ENCODE results near the gene NCKAP1.

NCKAP1 gene

DNA sequence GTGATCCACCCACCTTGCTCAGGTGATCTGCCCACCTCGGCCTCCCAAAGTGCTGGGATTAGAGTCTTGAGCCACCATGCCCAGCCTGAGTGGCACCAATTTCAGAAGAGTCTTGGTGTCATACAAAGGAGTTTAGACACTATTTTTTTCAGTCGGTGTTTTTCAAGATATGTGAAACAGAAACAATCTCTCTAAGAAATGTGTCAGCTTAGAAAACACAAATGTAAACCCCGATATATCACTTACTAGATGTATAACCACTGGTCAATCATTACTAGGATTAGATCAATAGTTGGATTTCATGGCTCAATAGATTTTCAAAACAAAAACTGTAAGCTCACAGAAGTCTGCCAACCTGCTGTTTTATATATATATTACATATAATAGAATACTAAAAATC is 104.6 kb downstream of the NCKAP1 start:
- no peak for DNase-seq (ENCODE audit: low read depth)
- TF ChIP-seq, protein P1, sequence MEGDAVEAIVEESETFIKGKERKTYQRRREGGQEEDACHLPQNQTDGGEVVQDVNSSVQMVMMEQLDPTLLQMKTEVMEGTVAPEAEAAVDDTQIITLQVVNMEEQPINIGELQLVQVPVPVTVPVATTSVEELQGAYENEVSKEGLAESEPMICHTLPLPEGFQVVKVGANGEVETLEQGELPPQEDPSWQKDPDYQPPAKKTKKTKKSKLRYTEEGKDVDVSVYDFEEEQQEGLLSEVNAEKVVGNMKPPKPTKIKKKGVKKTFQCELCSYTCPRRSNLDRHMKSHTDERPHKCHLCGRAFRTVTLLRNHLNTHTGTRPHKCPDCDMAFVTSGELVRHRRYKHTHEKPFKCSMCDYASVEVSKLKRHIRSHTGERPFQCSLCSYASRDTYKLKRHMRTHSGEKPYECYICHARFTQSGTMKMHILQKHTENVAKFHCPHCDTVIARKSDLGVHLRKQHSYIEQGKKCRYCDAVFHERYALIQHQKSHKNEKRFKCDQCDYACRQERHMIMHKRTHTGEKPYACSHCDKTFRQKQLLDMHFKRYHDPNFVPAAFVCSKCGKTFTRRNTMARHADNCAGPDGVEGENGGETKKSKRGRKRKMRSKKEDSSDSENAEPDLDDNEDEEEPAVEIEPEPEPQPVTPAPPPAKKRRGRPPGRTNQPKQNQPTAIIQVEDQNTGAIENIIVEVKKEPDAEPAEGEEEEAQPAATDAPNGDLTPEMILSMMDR (conservative IDR thresholded peaks at IDR 0.05; ENCODE audit: low read depth, low read length) = no peak

DNA sequence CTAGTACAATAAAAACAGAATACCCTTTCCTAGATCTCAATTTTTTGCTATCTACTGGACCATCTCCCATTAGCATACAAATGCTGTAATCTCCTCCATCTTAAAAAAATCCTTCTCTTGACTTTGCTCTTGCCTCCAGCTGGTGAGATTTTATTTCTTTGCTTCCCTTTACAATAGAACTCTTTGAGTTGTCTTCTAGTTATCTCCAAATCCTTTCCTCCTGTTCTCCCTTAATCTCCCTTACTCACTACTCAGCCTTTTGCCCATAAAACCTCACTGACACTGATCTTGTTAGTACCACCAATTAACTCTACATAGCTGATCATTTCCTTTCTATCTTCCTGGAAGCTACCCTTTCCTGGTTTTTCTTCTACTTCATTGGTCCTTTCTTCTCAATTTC is 108.3 kb downstream of the NCKAP1 start:
- TF ChIP-seq, protein P1 (conservative IDR thresholded peaks at IDR 0.05; ENCODE audit: low read depth, low read length) = no peak
- DNase-seq (ENCODE audit: low read depth) = peak; percentile 69
- no peak overlapping the region for H3K4me3 ChIP-seq (ENCODE audit: low read length)

More for the DNA sequence above, 104.6 kb downstream of the NCKAP1 start:
- no peak overlapping the region for H3K4me3 ChIP-seq (ENCODE audit: low read length)

GRCh38 chr2:182924306-182924705 is 114.0 kb downstream of the NCKAP1 start:
- peak; percentile 87 for DNase-seq (ENCODE audit: low read depth)
- TF ChIP-seq, protein P1 (conservative IDR thresholded peaks at IDR 0.05; ENCODE audit: low read depth, low read length) = no peak

GRCh38 chr2:182921234-182921633 is 117.0 kb downstream of the NCKAP1 start:
- DNase-seq (ENCODE audit: low read depth) = no peak
- TF ChIP-seq, protein P1 (conservative IDR thresholded peaks at IDR 0.05; ENCODE audit: low read depth, low read length) = no peak
- H3K4me3 ChIP-seq (ENCODE audit: low read length) = no peak overlapping the region

More at GRCh38 chr2:182924306-182924705, 114.0 kb downstream of the NCKAP1 start:
- H3K4me3 ChIP-seq (ENCODE audit: low read length) = no peak overlapping the region

DNA sequence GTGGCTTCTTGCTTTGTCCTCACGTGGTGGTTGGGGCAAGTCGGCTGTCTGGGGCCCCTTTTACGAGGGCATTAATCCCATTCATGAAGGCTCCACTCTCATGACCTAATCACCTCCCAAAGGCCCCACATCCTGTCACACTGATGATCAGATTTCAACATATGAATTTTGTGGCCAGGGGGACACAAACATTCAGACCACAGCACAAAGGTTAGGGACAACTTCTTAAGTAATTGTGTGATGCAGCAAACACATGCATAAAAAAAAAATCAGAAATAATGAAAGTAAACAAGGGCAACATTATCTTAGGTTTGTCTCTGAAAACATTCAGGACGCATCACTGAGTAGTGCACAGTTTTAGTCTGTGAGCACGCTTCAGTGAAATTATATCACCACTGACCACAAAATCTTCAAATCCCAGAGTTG is 117.6 kb downstream of the NCKAP1 start:
- H3K4me3 ChIP-seq (ENCODE audit: low read length) = no peak overlapping the region
- no peak for DNase-seq (ENCODE audit: low read depth)
- TF ChIP-seq, protein P1 (conservative IDR thresholded peaks at IDR 0.05; ENCODE audit: low read depth, low read length) = no peak

DNA sequence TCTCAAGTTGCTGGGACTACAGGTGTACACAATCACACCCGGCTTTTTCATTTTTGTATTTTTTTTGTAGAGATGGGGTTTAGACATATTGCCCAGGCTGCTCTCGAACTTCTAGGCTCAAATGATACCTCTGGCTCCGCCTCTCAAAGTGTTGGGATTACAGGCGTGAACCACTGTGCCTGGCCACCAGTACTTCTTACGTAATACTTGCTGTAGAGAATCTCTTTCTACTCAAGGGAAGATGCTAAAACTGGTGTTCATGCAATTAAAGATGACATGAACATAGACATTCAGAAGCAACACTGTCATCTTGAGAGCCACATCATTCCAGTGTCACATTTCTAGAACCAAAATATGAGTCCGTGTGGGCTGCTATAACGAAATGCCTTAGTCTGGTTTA is 118.2 kb downstream of the NCKAP1 start:
- TF ChIP-seq, protein P1 (conservative IDR thresholded peaks at IDR 0.05; ENCODE audit: low read depth, low read length) = no peak
- no peak overlapping the region for H3K4me3 ChIP-seq (ENCODE audit: low read length)
- DNase-seq (ENCODE audit: low read depth) = no peak

GRCh38 chr2:182918961-182919652 is 119.2 kb downstream of the NCKAP1 start:
- no peak for DNase-seq (ENCODE audit: low read depth)
- H3K4me3 ChIP-seq (ENCODE audit: low read length) = no peak overlapping the region
- TF ChIP-seq, protein P1 (conservative IDR thresholded peaks at IDR 0.05; ENCODE audit: low read depth, low read length) = no peak

Data from retinal pigment epithelial cell (primary cell).